ENCODE results near the gene KRT17. TPM values are rescaled to one million over a fixed set of nuclear protein-coding genes. Genes with fewer than 3 reads are reported as not detected.
"Not testable (repeated sequence)": the region's sequence is repeated elsewhere in the genome, so short reads cannot be mapped to it uniquely, and the experiment has no call there.

Gene KRT17
- polyA plus RNA-seq, 4 donors, result 1.2 to 3.1 (median 1.5) TPM

DNA sequence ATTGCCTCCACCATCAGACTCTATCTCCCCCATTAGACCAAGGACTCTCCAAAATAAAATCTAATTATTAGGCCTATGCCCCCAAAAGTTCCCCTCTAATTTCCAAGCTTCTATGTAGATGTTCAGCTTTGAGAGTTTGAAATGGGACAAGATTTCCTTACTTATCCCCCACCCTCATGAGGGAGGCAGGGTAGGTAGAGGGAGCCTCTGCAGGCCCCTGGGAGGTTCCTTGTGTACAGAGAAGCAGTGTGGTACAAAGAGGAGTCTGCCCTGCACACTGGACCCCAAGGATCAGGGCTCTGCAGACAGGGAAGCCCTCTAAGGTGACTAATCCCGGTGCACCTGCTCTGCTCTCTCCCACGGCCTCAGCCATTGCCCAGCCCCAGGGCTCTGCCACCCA is 2.5 kb downstream of the KRT17 start:
- no peak for DNase-seq (ENCODE audit: low read depth in 4 of 4, low spot score in 3 of 4)

- not testable (repeated sequence) for DNase-seq (ENCODE audit: low read depth in 4 of 4, low spot score in 3 of 4)
Measured at GRCh38 chr17:41621435-41621817, 2.9 kb downstream of the KRT17 start.

DNA sequence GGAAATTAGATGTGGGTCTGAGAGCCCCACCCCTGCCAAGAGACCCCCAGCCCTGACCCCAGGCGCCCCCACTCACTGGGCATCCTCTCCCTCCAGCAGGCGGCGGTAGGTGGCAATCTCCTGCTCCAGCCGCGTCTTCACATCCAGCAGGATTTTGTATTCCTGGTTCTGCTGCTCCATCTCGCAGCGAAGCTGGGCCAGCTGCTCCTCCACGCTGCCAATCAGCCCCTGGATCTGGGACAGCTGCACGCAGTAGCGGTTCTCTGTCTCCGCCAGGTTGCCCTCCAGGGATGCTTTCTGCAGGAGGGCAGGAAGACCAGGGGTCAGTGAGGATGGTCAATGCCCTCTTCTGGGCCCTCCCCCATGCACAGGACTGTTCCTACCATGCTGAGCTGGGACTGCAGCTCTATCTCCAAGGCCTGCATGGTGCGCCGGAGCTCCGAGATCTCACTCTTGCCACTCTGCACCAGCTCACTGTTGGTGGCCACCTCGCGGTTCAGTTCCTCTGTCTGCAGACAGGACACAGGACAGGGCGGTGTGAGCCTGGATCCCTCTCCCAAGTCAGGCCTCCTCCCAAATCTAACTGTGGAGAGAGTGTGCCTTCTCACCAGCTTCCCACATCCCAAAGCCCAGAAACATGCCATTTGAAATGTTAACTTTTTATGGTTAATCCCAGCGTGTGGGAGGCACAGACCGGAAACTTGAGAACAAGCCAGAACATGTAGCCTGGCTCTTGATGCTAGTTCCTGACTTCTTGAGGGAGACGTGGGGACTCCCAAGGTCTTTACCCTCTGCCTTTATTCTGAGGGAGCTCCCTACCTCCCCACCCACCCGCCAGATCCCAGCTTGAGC is 3.6 kb downstream of the KRT17 start:
- DNase-seq (ENCODE audit: low read depth in 4 of 4, low spot score in 3 of 4), result no peak

DNA sequence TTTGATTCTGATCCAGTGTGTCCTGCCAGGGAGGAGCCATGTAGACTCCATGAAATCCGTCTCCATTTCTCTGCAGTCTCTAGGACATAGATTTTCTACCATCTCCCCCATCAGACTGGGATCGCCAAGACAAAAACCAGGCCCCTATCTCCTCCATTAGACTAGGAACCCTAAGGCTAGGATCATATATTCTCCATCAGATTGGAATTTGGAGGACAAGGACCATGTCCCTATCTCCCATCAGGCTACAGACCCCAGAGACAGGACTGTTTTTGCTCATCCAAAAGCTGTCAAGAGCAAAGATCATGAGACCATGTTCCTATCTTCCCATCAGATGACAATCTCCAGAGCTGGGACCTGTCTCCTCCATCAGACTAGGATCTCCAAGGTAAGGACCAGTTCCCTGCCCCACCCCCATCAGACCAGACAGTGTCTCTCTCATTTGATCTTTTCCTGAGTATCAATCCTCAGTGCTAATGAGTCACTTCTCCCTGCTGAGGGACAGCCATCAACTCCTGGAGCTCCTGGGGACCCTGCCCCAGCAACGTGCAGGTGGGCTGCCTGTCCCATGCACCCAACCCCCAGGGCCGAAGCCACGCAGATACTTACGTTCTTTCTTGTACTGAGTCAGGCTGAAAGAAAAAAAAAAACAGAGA is 4.3 kb downstream of the KRT17 start:
- not testable (repeated sequence) for DNase-seq (ENCODE audit: low read depth in 4 of 4, low spot score in 3 of 4)

GRCh38 chr17:41619036-41619926 is 5.1 kb downstream of the KRT17 start:
- DNase-seq (ENCODE audit: low read depth in 4 of 4, low spot score in 3 of 4), result no peak

GRCh38 chr17:41618341-41619035 is 5.9 kb downstream of the KRT17 start:
- no peak for DNase-seq (ENCODE audit: low read depth in 4 of 4, low spot score in 3 of 4)

DNA sequence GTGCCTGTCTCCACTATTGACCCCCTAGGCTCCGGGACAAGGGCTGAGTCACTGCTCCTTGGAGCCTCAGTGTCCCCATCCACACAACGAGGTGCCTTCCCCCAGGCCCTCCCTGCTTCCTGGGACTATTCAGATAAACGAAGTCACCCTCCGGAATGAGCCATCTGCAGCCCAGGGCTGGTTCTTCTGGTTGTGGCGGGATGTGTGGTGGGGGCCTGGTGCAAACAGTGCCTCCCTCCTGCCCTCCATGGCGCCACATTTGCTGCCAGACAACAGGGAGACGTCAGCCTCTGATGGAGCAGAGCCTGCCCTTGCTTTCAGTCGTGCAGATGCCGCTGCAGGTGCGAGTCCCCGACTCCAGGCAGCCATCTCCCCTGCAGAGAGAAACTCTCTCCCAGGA is 6.7 kb downstream of the KRT17 start:
- no peak for DNase-seq (ENCODE audit: low read depth in 4 of 4, low spot score in 3 of 4)

DNA sequence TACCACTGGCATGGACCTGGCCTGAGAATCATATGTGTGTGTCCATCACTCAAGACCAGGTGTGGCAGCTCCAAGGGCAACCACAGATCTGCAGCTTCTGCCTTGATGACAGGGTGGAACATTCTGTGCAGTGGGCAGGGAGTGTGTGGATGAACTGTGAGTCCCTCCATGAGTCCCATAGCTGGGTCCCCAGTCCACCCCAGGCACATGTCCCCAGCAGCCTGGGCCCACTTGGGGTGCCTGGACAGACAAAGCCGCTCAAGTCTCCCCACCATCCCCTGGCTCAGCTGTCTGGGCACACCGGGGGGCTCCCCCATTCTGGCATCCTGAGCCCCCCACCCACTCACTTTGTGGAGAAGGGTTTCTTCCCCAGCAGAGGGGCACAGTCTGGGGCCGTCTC is 7.2 kb downstream of the KRT17 start:
- no peak for DNase-seq (ENCODE audit: low read depth in 4 of 4, low spot score in 3 of 4)

DNA sequence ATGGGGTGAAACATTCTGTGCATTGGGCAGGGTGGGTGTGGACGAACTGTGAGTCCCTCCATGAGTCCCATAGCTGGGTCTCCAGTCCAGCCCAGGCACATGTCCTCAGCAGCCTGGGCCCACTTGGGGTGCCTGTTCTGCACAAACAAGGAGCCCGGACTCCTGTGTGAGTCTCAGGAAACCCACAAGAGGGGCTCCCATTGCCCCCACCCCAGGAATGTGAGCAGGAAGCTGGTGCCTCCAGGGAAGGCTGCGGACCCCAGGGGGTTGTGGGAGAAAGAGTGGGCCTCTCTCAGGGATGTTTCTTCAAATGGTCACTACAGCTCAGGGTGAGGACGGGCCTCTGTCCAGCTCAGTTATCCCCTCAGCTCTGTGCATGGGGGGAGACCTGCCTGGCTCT is 7.9 kb downstream of the KRT17 start:
- DNase-seq (ENCODE audit: low read depth in 4 of 4, low spot score in 3 of 4), result not testable (repeated sequence)

DNA sequence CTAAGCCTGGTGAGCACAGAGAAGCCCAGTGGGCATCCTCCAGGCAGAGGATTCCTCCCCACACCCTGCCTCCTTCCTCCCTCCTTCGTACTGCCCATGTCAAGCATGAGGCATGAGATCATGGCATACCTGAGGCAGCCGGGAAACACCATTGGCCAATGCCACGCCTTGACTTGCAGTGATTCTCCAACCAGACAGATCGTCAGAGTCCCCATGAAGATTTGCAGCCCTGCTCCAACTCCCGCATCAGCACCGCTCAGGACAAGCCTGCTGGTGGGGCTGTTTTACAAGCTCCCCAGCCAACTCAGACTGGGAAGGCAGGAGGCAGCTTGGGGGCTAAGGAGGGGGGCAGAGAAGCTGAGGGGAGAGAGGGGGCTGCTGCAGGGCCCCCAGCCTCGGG is 8.9 kb downstream of the KRT17 start:
- no peak for DNase-seq (ENCODE audit: low read depth in 4 of 4, low spot score in 3 of 4)

DNA sequence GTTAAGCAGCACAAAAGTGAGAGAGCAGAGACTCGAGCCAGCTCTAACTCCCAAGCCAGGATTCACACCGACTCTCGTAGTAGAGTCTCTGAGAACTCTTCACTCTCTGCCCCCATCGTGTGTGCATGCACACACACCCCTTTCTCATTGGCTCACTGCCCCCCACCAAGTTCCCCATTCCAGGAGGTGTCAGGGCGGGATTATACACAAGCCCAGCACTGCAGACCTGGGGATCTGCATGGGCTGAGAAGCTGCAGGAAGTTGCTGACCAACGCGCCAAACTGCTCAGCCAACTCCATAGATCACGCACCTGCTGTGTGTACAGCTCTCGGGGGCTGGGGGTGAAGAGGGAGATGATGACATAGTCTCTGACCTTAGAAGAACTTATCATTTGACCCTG is 9.6 kb downstream of the KRT17 start:
- not testable (repeated sequence) for DNase-seq (ENCODE audit: low read depth in 4 of 4, low spot score in 3 of 4)

DNA sequence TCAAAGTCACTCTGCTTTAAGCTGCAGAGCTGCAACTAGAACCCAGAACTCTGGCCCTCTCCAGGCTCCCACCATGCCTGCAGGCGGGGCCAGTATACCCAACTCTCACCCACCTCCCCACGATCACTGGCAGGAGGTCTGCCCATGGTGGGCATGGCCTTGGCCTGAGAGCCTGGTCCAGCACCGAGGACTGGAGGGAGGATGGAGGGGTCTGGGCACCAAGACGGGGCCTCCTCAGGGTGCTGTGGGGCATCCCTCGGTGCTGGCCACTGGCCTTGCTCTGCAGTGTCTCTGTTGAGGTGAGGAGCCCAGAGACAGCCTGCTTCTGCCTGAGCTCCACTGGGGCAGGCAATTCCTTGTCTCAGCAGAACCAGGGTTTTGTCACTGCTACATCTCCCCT is 10.3 kb downstream of the KRT17 start:
- no peak for DNase-seq (ENCODE audit: low read depth in 4 of 4, low spot score in 3 of 4)

- DNase-seq (ENCODE audit: low read depth in 4 of 4, low spot score in 3 of 4), result no peak
Measured at GRCh38 chr17:41613277-41614082, 10.9 kb downstream of the KRT17 start.

DNA sequence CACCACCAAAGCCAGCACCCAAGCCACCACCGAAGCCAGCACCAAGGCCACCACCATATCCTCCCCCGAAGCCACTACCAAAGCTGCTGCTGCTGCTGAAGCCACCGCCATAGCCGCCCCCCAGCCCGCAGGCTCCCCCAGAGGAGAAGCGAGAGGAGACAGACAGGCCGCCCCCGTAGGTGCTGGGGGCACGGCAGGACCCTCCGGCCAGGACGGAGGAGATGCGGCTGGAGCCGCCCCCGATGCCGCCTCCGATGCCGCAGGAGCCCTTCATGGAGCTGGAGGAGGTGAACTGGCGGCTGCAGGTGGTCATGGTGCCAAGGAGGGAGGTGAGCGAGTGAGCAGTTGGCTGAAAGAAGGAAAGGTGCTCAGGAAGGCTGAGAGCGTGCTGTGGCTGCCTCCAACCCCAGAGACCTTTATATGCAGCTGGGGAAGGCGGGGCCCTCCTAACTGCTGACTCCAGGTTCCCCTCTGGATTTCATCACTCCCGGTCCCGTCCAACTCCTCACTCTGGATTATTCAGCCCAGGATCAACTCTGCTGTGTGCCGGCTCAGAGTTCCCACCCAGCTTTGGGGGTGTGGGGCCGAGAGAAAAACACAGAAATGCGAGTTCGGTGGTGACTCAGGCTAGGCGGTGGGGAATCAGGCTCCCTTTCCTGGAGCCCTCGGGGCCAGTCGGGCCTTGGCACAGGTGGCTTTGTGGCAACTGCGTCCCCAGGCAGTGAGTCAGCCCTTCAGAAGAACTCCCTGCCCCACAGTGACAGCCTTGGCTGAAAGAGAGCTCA is 11.8 kb downstream of the KRT17 start, which contains the start of gene KRT16:
Gene KRT16, minus strand, starts transcription at position 392 of the 785 bp plus-strand sequence. Its CDS starts 79 bp downstream, at position 313.
- not testable (repeated sequence) for DNase-seq (ENCODE audit: low read depth in 4 of 4, low spot score in 3 of 4)

DNA sequence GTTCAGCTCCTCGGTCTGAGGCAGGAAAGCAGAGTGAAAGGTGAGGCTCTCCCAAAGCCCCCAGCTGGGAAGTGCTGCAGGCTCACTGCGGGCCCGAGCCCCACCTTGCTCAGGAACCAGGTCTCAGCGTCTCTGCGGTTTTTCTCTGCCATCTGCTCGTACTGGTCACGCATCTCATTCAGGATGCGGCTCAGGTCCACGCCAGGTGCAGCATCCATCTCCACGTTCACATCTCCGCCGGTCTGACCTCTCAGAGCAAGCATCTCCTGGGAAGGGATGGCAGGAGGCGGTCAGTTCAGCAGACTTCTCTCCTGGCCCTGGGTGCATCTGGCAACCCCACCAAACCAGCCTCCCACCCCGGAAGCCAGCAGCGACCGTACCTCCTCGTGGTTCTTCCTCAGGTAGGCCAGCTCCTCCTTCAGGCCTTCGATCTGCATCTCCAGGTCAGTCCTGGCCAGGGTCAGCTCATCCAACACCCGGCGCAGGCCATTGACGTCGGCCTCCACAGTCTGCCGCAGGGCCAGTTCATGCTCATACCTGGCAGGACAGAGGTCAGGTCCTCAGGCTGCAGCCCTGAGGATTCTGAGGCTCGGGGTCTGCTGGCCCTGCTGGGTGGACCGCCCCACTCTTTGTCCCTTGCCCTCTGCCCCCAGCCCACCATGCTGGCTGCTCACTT is 13.3 kb downstream of the KRT17 start:
- no peak for DNase-seq (ENCODE audit: low read depth in 4 of 4, low spot score in 3 of 4)

- not testable (repeated sequence) for DNase-seq (ENCODE audit: low read depth in 4 of 4, low spot score in 3 of 4)
Measured at GRCh38 chr17:41610061-41610517, 14.3 kb downstream of the KRT17 start.

DNA sequence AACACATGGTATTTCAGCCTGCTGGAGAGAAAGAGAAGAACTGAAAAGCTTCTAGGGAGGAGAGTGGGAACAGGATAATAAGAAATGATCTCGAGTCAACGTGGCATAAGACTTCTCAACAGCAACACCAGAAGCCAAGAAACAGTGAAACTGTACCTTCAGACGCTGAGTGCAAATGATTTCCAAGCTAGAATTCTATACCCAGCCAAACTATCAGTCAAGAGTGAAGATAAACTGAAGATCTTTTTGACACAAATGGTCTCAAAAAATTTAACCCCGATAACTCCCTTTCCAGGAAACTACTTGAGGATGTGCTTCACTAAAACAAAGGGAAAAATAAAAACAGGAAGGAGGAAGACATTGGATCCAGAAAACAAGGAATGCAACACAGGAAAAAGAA is 17.4 kb downstream of the KRT17 start:
- DNase-seq (ENCODE audit: low read depth in 4 of 4, low spot score in 3 of 4), result not testable (repeated sequence)

DNA sequence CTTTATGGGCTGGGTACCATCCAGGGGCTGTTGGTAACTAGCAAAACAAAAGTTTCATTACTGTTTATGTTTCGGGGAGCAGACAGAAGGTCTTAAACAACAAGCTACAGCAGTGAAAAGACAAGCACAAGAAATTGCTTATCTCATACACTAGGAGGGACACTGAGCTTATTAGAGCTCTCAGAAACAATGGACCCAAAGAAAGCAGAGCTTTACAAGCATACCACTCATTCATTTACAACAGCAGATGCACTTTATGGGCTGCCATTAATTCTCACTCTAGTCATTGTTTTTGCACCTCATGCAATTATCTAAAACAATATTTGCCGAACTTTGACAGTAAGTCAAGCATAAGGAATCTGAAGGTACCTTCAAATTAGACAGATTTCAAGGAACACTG is 21.9 kb downstream of the KRT17 start:
- DNase-seq (ENCODE audit: low read depth in 4 of 4, low spot score in 3 of 4), result no peak

All from left renal pelvis (tissue), 4 donors.